ENCODE data around the gene NCF4. TPM values are rescaled to one million over a fixed set of nuclear protein-coding genes. Genes with fewer than 3 reads are reported as not detected.

Gene NCF4
- total RNA-seq, 1 experiment from 2014 or later, result not detected

DNA sequence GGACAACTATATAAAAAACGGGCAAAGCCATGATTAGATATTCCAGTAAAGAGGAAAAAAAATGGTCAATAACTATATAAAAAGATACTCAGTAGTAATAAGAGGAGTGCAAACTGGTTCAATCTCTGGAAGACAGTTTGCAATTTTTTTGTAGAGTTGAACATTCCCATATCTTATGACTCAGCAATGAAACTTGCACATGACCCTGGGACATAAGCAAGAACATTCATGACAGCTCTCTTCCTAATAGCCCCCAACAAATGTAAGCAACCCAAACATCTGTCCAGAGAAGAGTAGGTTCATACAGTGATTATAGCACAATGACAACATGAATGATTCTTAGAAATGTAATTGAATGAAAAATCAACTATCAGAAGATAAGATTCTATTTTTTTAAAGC lies 30.8 kb downstream of the NCF4 start:
- no peak for DNase-seq (ENCODE audit: low read depth, low spot score)
- H3K27me3 ChIP-seq (ENCODE audit: control insufficient read depth, insufficient read depth, low read length), result no peaks in the 10 kb centered on the region; the same call in 1 of the 2 replicates
- ATAC-seq, result no peak
- CTCF ChIA-PET, result interaction anchor here (0.6 kb wide), 1 partner anchor 137 kb away, joined by 4 read pairs; no protein-coding TSS in a partner anchor
- H3K9me3 ChIP-seq (ENCODE audit: control insufficient read depth, insufficient read depth, low read depth, low read length), result no peaks in the 10 kb centered on the region
- in situ Hi-C loops (cut with HindIII; ENCODE audit: low pct_unique_long_range_greater_than_20kb, low sequenced_read_pairs) (no loop called here), intact Hi-C loops (cut with micrococcal nuclease; ENCODE audit: unreplicated experiment) (no loop called here)
- H3K27ac ChIP-seq (ENCODE audit: low read length), result no peak overlapping the region
- H3K4me1 ChIP-seq (ENCODE audit: control insufficient read depth, insufficient read depth, low read length), result no peaks in the 10 kb centered on the region
- POLR2A ChIA-PET, result interaction anchor here (0.5 kb wide), 1 partner anchor 11 kb away, joined by 5 read pairs; no protein-coding TSS in a partner anchor
- no TSS peak for BruUV-seq (replicated peaks)
- TF ChIP-seq REST (IDR thresholded peaks at IDR 0.05; ENCODE audit: insufficient read depth in 1 of 2, low read depth in 2 of 2, low read length in 1 of 2) (no peak), TCF7L2 (IDR thresholded peaks at IDR 0.05; ENCODE audit: low read depth, low read length) (no peak), CTCF (IDR thresholded peaks at IDR 0.05) (no peak), SIN3A (IDR thresholded peaks at IDR 0.05; ENCODE audit: borderline replicate concordance, insufficient read depth, low read depth, low read length) (no peak)
- H3K36me3 ChIP-seq (ENCODE audit: control insufficient read depth, insufficient read depth, low read length), result no peaks in the 10 kb centered on the region
- H3K4me3 ChIP-seq (ENCODE audit: low read depth in 2 of 2, low read length in 2 of 2), result no peak overlapping the region

GRCh38 chr22:36892292-36892691 lies 31.5 kb downstream of the NCF4 start:
- intact Hi-C loops (cut with micrococcal nuclease; ENCODE audit: unreplicated experiment) (no loop called here), in situ Hi-C loops (cut with HindIII; ENCODE audit: low pct_unique_long_range_greater_than_20kb, low sequenced_read_pairs) (no loop called here)
- H3K4me1 ChIP-seq (ENCODE audit: control insufficient read depth, insufficient read depth, low read length), result no peaks in the 10 kb centered on the region
- ATAC-seq (no peak), DNase-seq (ENCODE audit: low read depth, low spot score) (no peak)
- ChIA-PET POLR2A (interaction anchor here (0.5 kb wide), 1 partner anchor 12 kb away, joined by 5 read pairs; no protein-coding TSS in a partner anchor), CTCF (no interaction called here)
- no peaks in the 10 kb centered on the region; the same call in 1 of the 2 replicates for H3K27me3 ChIP-seq (ENCODE audit: control insufficient read depth, insufficient read depth, low read length)
- TF ChIP-seq TCF7L2 (IDR thresholded peaks at IDR 0.05; ENCODE audit: low read depth, low read length), result no peak
- TF ChIP-seq REST (IDR thresholded peaks at IDR 0.05; ENCODE audit: insufficient read depth in 1 of 2, low read depth in 2 of 2, low read length in 1 of 2), result no peak
- no peak for TF ChIP-seq SIN3A (IDR thresholded peaks at IDR 0.05; ENCODE audit: borderline replicate concordance, insufficient read depth, low read depth, low read length)
- TF ChIP-seq POLR2AphosphoS5 (IDR thresholded peaks at IDR 0.05; ENCODE audit: low read depth, low read length), result no peak
- TF ChIP-seq CTCF (IDR thresholded peaks at IDR 0.05), result no peak
- no peak overlapping the region for H3K27ac ChIP-seq (ENCODE audit: low read length)
- H3K9me3 ChIP-seq (ENCODE audit: control insufficient read depth, insufficient read depth, low read depth, low read length), result no peaks in the 10 kb centered on the region
- H3K36me3 ChIP-seq (ENCODE audit: control insufficient read depth, insufficient read depth, low read length), result no peaks in the 10 kb centered on the region
- no TSS peak for BruUV-seq (replicated peaks)
- H3K4me3 ChIP-seq (ENCODE audit: low read depth in 2 of 2, low read length in 2 of 2), result no peak overlapping the region

All from Panc1 (cell line).